Stimulated activated effector memory CD8-positive, alpha-beta T cell treated with anti-CD3 and anti-CD28 coated beads, Interleukin-12 subunit alpha, Interleukin-12 subunit beta, amount 100 ng/mL, for 72 hours (primary cell): ENCODE data around the gene TBX21.
"Not testable (repeated sequence)": the region's sequence is repeated elsewhere in the genome, so short reads cannot be mapped to it uniquely, and the experiment has no call there.

Experiments
- ATAC-seq: fragments of 150-1000 bp; cut with Tn5 transposase; 2 replicates; pipeline ENCODE4 v1.10.0; 2021
- DNase-seq, 2 donors: peaks; one replicate each; pipeline ENCODE4 v3.0.0; 2021 to 2022; ENCODE audit warnings: low spot score in 2 of 2
- H3K27ac Mint-ChIP-seq: one replicate; pipeline ENCODE4 v1.8.0; 2022; ENCODE audit warnings: mild to moderate bottlenecking, mixed read lengths
- H3K36me3 Mint-ChIP-seq: one replicate; pipeline ENCODE4 v1.8.0; 2022; ENCODE audit warnings: mild to moderate bottlenecking, mixed read lengths
- H3K4me1 Mint-ChIP-seq: one replicate; pipeline ENCODE4 v1.8.0; 2022; ENCODE audit warnings: mixed read lengths
- H3K4me3 Mint-ChIP-seq: one replicate; pipeline ENCODE4 v1.8.0; 2022; ENCODE audit warnings: mild to moderate bottlenecking, mixed read lengths
- H3K9me3 Mint-ChIP-seq: one replicate; pipeline ENCODE4 v1.8.0; 2022; ENCODE audit warnings: mixed read lengths

The TBX21 gene

GRCh38 chr17:47744168-47745036 is 11.4 kb downstream of the TBX21 start:
- Mint-ChIP-seq H3K27ac (peak overlapping the region; percentile 90), H3K36me3 (peaks cover 100% of the 10 kb centered on the region), H3K4me1 (peaks cover 57% of the 10 kb centered on the region), H3K9me3 (no peaks in the 10 kb centered on the region), H3K4me3 (no peak overlapping the region)
- no peak for DNase-seq
- ATAC-seq, result no peak

DNA sequence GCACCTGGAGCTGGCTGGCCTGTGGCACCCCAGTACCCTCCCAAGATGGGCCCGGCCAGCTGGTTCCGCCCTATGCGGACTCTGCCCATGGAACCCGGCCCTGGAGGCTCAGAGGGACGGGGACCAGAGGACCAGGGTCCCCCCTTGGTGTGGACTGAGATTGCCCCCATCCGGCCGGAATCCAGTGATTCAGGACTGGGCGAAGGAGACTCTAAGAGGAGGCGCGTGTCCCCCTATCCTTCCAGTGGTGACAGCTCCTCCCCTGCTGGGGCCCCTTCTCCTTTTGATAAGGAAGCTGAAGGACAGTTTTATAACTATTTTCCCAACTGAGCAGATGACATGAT is 12.0 kb downstream of the TBX21 start:
- ATAC-seq (no peak), DNase-seq (no peak)
- Mint-ChIP-seq H3K4me1 (peaks cover 53% of the 10 kb centered on the region), H3K9me3 (no peaks in the 10 kb centered on the region), H3K4me3 (no peak overlapping the region), H3K36me3 (peaks cover 100% of the 10 kb centered on the region), H3K27ac (no peak overlapping the region)

- peaks cover 48% of the 10 kb centered on the region for H3K36me3 Mint-ChIP-seq
- DNase-seq, result no peak
- H3K27ac Mint-ChIP-seq, result peak overlapping the region; percentile 2
- no peak for ATAC-seq
- no peak overlapping the region for H3K4me3 Mint-ChIP-seq
- peaks cover 6% of the 10 kb centered on the region for H3K4me1 Mint-ChIP-seq
- no peaks in the 10 kb centered on the region for H3K9me3 Mint-ChIP-seq
These were observed 18.4 kb downstream of the TBX21 start for GRCh38 chr17:47751471-47751870.

DNA sequence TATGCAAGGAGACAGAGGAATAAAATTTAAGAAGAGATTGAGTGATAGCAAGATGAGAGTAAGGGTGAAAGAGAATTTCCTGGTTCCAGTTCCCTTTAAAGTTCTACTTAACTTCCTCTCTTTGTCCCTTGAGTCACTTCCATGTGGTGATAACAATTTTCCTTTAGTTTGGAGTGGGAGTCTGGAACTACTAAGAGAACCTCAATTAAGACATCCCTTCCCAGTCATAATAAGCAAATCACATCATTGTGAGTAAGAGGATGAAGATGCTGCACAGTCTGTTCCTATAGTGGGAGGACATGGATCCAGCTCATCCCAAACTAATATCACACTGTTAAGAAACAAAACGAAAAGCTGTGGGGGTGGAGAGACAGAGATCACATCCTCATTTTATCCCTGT is 24.4 kb downstream of the TBX21 start:
- peaks cover 7% of the 10 kb centered on the region for H3K9me3 Mint-ChIP-seq
- H3K36me3 Mint-ChIP-seq, result peaks cover 1% of the 10 kb centered on the region
- no peak overlapping the region for H3K4me3 Mint-ChIP-seq
- peaks cover 4% of the 10 kb centered on the region for H3K4me1 Mint-ChIP-seq
- DNase-seq (peak in 1 of 2 donors; percentile 25), ATAC-seq (no peak)
- no peak overlapping the region for H3K27ac Mint-ChIP-seq

GRCh38 chr17:47760409-47761140 is 27.5 kb downstream of the TBX21 start:
- Mint-ChIP-seq H3K4me3 (no peak overlapping the region), H3K4me1 (peaks cover 23% of the 10 kb centered on the region), H3K9me3 (peaks cover 7% of the 10 kb centered on the region), H3K27ac (no peak overlapping the region), H3K36me3 (no peaks in the 10 kb centered on the region)
- no peak for ATAC-seq
- no peak for DNase-seq

- ATAC-seq, result peak; percentile 34
- DNase-seq, result no peak
- peaks cover 19% of the 10 kb centered on the region for H3K4me1 Mint-ChIP-seq
- H3K9me3 Mint-ChIP-seq, result peaks cover 7% of the 10 kb centered on the region
- peak overlapping the region; percentile 29 for H3K27ac Mint-ChIP-seq
- peak overlapping the region; percentile 25 for H3K4me3 Mint-ChIP-seq
- H3K36me3 Mint-ChIP-seq, result no peaks in the 10 kb centered on the region
These were observed 29.7 kb downstream of the TBX21 start for GRCh38 chr17:47762728-47763127.

- DNase-seq (no peak), ATAC-seq (peak; percentile 100)
- H3K4me3 Mint-ChIP-seq, result peak overlapping the region; percentile 25
- H3K4me1 Mint-ChIP-seq, result peaks cover 19% of the 10 kb centered on the region
- H3K27ac Mint-ChIP-seq, result peak overlapping the region; percentile 29
- peaks cover 7% of the 10 kb centered on the region for H3K9me3 Mint-ChIP-seq
- no peaks in the 10 kb centered on the region for H3K36me3 Mint-ChIP-seq
These were observed 31.0 kb downstream of the TBX21 start for GRCh38 chr17:47763913-47764582.

DNA sequence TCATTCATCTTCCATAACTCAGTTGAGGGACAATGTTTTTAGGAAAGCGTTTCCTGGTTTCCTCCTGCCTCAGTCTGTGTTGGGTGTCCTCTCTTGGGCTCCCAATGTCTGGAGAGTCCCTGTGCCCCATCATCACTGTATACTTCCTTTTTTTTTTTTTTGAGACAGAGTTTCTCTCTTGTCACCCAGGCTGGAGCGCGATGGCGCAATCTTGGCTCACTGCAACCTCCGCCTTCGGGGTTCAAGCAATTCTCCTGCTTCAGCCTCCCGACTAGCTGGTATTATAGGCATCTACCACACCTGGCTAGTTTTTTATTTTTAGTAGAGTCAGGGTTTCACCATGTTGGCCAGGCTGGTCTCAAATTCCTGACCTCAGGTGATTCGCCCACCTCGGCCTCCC is 40.6 kb downstream of the TBX21 start:
- ATAC-seq, H3K36me3 Mint-ChIP-seq, H3K9me3 Mint-ChIP-seq, H3K27ac Mint-ChIP-seq, H3K4me3 Mint-ChIP-seq, H3K4me1 Mint-ChIP-seq, DNase-seq: not testable (repeated sequence)

GRCh38 chr17:47774331-47774730 is 41.3 kb downstream of the TBX21 start:
- no peak for ATAC-seq
- H3K27ac Mint-ChIP-seq, result no peak overlapping the region
- no peak for DNase-seq
- H3K36me3 Mint-ChIP-seq, result no peaks in the 10 kb centered on the region
- no peak overlapping the region for H3K4me3 Mint-ChIP-seq
- H3K4me1 Mint-ChIP-seq, result peaks cover 6% of the 10 kb centered on the region
- peaks cover 4% of the 10 kb centered on the region for H3K9me3 Mint-ChIP-seq

DNA sequence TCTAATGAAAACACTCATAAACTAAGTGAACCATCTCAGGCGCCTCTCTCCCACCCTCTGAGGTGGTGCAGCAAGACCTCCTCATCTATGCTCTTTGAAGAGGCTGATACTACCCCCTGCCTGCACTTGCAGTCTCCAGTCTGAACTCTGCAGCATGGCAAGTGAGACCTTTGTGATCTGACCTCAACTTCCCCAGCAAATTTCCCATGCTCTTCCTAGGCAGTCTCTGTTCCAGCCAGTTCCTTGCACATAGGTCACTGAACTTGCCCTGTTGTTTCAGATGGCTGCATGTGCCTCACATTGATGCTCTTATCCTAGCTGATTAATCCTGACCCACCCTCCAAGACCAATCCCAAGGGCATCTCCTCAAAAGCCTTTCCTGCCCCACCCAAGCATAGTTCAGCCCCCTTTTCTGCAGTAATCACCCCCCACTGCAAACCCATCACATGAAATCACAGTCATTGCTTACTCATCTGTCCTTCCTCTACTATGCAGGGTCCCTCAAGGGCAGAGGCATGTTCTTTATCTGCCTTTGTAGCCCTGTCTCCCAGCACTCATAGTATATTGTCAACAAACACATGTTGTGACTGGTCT is 42.0 kb downstream of the TBX21 start:
- H3K4me1 Mint-ChIP-seq, result peaks cover 6% of the 10 kb centered on the region
- no peak overlapping the region for H3K27ac Mint-ChIP-seq
- no peak for ATAC-seq
- H3K4me3 Mint-ChIP-seq, result no peak overlapping the region
- peaks cover 4% of the 10 kb centered on the region for H3K9me3 Mint-ChIP-seq
- no peaks in the 10 kb centered on the region for H3K36me3 Mint-ChIP-seq
- DNase-seq, result no peak

- ATAC-seq (peak; percentile 90), DNase-seq (peak in 1 of 2 donors; percentile 62)
- H3K36me3 Mint-ChIP-seq, result no peaks in the 10 kb centered on the region
- H3K27ac Mint-ChIP-seq, result no peak overlapping the region
- no peak overlapping the region for H3K4me3 Mint-ChIP-seq
- no peaks in the 10 kb centered on the region for H3K9me3 Mint-ChIP-seq
- peaks cover 6% of the 10 kb centered on the region for H3K4me1 Mint-ChIP-seq
These were observed 43.5 kb downstream of the TBX21 start for GRCh38 chr17:47776330-47777197.

- H3K4me1 Mint-ChIP-seq, result peaks cover 6% of the 10 kb centered on the region
- no peaks in the 10 kb centered on the region for H3K9me3 Mint-ChIP-seq
- H3K27ac Mint-ChIP-seq, result no peak overlapping the region
- H3K4me3 Mint-ChIP-seq, result no peak overlapping the region
- ATAC-seq, result no peak
- no peak for DNase-seq
- H3K36me3 Mint-ChIP-seq, result no peaks in the 10 kb centered on the region
These were observed 45.2 kb downstream of the TBX21 start for GRCh38 chr17:47778184-47778635.

- Mint-ChIP-seq H3K36me3 (no peaks in the 10 kb centered on the region), H3K9me3 (no peaks in the 10 kb centered on the region), H3K4me3 (no peak overlapping the region), H3K27ac (no peak overlapping the region), H3K4me1 (no peaks in the 10 kb centered on the region)
- ATAC-seq (no peak), DNase-seq (no peak)
These were observed 48.4 kb downstream of the TBX21 start for GRCh38 chr17:47781397-47781796.

- no peak for DNase-seq
These were observed 52.6 kb downstream of the TBX21 start for GRCh38 chr17:47785538-47786123.

More at GRCh38 chr17:47785538-47786123, 52.6 kb downstream of the TBX21 start:
- H3K36me3 Mint-ChIP-seq, result peaks cover under 1% of the 10 kb centered on the region
- peaks cover 10% of the 10 kb centered on the region for H3K4me1 Mint-ChIP-seq
- no peak overlapping the region for H3K27ac Mint-ChIP-seq
- H3K4me3 Mint-ChIP-seq, result no peak overlapping the region
- ATAC-seq, result no peak
- H3K9me3 Mint-ChIP-seq, result no peaks in the 10 kb centered on the region
